Stimulated activated CD4-positive, alpha-beta T cell treated with anti-CD3 and anti-CD28 coated beads, Interleukin-15, amount 100 ng/mL, for 24 hours (primary cell): Measurements from ENCODE around the gene REXO4.
A peak's percentile ranks its signal among the peaks of the same experiment; 100 is the strongest.

Experiments used
- DNase-seq: peaks from one replicate; pipeline ENCODE4 v3.0.0-alpha.2; 2020

The REXO4 gene

GRCh38 chr9:133362359-133363044 lies 55.3 kb downstream of the REXO4 start:
- no peak for DNase-seq

GRCh38 chr9:133361507-133362092 lies 56.2 kb downstream of the REXO4 start:
- DNase-seq = no peak

- DNase-seq = no peak
These were observed 57.1 kb downstream of the REXO4 start for GRCh38 chr9:133360400-133361393.

GRCh38 chr9:133359399-133360175 lies 58.2 kb downstream of the REXO4 start:
- no peak for DNase-seq

- no peak for DNase-seq
These were observed 60.2 kb downstream of the REXO4 start for GRCh38 chr9:133357656-133358055.

GRCh38 chr9:133356391-133357091 lies 61.3 kb downstream of the REXO4 start, which contains the start of the genes SURF1 and SURF2:
Gene SURF1, minus strand, starts transcription at chr9:133356487. Its CDS starts 34 bp downstream, at chr9:133356453.
Gene SURF2, plus strand, starts transcription at chr9:133356550. Its CDS starts 43 bp downstream, at chr9:133356593.
- DNase-seq = peak; percentile 96
